Testis (tissue), 2 donors: ENCODE data around the gene CUX1.

ENCODE experiments used
- CTCF ChIP-seq, 3 experiments: fragments of 450-650 bp in 2 of 3; fragments of 200-600 bp in 1 of 3; sonication (generic) in 1 of 3; IDR thresholded peaks; one replicate each; pipeline ENCODE4 v1.5.1; 2016 to 2019; ENCODE audit warnings: antibody characterized with exemption in 3 of 3, mild to moderate bottlenecking in 2 of 3, moderate library complexity in 1 of 3
- POLR2A ChIP-seq: fragments of 450-650 bp; IDR thresholded peaks from one replicate; pipeline ENCODE4 v1.6.1; 2017; ENCODE audit warnings: antibody characterized with exemption, mild to moderate bottlenecking, moderate library complexity

DNA sequence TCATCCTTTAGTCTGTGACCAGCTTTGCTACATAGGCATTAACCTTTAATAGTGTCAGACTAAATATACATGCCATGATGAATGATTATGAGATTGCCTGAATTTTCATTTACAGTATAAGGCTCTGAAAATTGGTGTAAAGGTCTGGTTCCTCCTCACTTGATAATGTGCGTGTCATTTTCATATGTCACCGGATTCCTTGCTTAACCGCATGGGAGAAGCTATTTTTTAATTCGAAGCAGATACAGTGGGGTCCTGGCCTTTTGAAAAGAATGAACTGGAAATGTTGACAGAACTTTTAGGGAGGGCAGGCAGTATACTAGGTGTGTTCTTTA lies 276.9 kb downstream of the CUX1 start:
- no peak for TF ChIP-seq CTCF (IDR thresholded peaks at IDR 0.05)
- TF ChIP-seq POLR2A = no peak
